NCI-H345 (cell line): ENCODE results near the gene TCAF2.
"Not testable (repeated sequence)": the region's sequence is repeated elsewhere in the genome, so short reads cannot be mapped to it uniquely, and the experiment has no call there.

ENCODE experiments used
- DNase-seq: peaks from one replicate; lab custom pipeline; 2025; lab: John Stamatoyannopoulos, UW

The TCAF2 gene

DNA sequence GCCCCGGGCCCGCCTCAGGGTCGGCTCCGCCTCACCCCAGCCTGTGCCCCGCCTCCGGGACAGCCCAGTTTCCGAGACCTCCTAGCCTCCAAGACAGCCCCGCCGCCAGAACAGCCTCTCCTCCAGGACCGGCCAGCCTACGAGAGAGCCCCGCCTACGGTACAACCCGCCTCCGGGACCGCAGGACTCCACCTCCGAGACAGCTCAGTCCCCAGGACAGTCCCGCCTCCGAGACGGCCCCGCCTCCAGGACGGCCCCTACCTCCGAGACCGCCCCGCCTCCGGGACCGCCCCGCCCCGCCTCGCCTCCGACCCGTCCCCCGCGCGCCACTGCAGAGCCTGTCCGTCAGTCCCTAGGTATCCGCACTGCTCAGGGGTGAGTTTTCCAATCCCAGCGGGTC is at the start of gene TCAF2:
Gene TCAF2, plus strand, starts transcription at position 329 of the 400 bp plus-strand sequence.
- not testable (repeated sequence) for DNase-seq

DNA sequence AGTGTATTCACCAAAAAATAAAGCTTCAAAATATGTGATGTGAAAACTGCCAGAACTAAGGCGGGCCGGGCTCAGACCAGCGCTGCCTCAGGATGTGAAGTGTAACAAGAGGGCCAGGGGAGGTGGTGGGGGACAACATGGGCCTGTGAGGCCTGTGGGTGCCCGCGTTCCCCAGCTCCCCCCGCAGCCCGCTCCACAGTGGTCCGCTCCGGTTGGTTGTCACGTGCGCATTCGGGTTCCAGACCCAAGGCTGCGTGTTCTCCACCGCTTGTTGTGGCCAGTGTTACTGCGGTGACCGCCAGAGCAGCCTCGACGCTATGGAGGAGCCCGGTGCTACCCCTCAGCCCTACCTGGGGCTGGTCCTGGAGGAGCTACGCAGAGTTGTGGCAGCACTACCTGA is 49.3 kb upstream of the TCAF2 start, which contains the start of gene CTAGE15:
Gene CTAGE15, plus strand, starts transcription at position 301 of the 400 bp plus-strand sequence. Its CDS starts 17 bp downstream, at position 318.
- not testable (repeated sequence) for DNase-seq

DNA sequence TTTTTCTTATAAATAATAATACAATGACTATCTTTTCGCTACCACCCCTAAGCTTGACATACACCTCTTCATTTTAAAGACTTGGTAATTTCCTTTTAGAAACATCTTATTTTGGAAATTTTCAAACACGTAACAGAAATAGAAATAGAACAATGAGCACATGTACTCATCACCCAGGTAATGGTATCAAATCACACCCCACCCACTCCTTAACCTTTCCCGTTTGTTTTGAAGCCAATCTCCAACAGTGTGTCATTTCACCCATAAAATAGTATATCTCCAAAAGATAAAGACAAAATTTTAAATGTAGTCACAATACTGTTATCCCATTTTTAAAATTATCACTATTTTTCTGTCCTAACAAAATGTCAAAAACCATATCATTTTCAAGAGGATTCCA is 32.6 kb upstream of the TCAF2 start:
- not testable (repeated sequence) for DNase-seq

DNA sequence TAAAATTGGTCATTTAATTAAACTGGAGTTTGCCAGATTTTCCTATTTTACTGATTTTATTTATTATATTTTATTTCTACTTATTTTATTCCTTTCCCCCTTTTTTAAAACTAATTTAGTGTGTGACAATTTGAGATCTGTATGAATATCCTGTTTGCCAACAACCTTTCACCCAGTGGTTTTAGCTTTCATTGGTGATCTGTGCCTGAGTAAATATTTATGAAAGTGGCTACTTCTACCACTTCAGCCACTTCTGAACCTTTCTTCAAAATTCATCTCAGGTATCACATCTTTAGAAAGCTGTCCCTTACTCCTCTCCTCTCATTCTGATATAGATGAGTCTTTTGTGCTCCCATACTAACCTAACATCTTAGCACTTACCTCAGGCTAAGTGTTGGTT is 30.9 kb upstream of the TCAF2 start:
- not testable (repeated sequence) for DNase-seq

DNA sequence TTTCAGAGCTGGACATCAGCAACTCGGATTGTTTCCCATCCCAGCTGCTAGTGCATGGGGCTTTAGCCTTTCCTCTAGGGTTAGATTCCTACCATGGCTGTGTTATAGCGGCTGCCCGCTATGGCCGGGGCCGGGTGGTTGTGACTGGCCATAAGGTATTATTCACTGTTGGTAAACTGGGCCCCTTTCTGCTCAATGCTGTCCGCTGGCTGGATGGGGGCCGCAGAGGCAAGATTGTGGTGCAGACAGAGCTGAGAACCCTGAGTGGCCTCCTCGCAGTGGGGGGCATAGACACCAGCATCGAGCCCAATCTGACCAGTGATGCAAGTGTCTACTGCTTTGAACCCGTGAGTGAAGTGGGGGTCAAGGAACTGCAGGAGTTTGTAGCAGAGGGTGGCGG is 22.7 kb upstream of the TCAF2 start:
- not testable (repeated sequence) for DNase-seq

DNA sequence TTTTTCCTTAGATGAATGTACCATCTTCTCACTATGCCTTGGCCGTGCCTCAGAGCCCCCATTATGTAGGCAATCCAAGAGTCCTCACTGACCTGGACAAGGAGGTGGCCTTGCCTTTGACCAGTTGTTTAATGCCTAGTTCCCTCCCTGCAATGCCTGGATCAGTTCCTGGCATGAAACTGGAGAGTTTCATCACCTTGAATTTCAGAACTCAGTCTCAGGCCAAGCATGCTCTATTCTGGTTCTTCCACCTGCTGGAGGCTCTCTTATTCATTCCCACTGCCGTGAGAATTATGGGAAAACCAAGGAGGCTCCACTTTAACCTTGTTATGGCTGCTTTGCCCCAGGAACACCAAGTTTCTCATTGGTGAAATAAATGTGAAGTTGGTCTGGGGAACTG is 17.2 kb upstream of the TCAF2 start:
- not testable (repeated sequence) for DNase-seq

DNA sequence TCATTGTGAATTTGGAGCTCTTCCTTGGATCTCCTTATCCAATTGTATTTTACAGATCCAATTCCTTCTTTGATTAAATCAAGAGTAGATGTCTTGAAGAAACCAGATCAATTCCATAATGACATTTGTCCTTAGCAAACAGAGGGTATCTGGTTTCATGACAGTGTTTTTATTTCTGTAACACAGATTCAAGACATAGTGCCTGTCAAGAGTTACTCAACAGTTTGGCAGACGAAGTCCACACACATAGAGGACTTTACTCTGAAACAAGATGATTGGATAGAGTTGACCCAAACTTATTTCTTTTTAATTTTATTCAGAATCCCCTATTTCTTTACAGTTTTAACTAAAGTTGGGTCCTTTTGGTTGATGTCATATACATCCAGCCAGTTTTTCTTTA is 14.7 kb upstream of the TCAF2 start:
- not testable (repeated sequence) for DNase-seq

DNA sequence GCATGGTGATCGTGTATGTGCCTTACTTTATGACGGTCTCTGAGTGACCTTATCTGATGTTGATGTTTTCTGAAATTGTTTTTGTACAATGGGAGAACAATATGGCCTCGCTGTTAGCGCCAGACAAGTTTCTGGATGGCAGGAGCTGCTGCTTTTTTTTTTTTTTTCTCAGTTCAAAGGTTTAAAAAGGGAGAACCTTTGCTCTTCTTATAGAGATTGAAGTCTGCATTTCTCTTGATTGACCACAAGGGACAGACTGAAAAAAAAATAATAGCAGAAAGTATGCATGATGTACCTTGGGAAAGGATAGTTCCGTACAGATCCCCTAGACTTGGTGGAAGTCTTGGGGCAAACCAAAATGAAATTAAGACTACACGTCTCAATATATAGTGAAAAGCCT is 5.2 kb upstream of the TCAF2 start:
- not testable (repeated sequence) for DNase-seq

DNA sequence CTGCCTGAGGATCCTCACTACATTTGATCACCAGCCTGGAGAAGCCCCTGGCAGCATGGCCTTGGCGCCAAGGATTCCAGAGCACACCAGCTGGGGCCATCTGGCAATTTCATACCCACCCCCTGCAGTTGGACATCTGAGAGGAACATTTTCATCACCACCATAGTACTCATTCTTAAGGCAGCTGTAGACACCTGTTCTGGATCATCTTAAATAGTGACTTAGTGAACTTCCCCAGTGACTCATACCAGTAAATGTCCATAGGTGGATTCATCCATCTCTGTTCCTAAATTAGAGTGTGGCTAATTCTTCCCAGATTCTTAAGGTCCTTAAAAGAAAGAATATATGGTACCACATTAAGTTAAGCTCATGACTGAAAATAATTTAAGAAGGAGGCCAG is 3.6 kb upstream of the TCAF2 start:
- not testable (repeated sequence) for DNase-seq

DNA sequence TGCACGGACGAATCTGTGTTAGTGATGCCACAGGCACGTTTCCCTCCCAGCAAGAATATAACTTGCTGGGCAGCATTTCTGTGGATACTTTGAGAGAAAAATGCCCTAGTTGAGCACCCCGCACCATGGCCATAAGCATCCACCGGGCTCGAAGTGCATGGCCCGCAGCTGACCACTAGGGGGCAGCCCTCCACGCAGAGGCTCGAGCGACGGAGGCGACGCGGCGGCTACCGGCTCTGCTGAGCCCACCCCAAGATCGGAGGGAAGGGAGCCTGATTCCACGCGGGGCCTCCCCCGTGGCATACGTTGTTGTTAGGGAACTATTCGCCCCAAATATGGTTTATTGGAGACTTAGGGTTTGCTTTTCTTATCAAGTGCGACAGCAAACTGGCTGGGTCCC is 716 bp upstream of the TCAF2 start:
- not testable (repeated sequence) for DNase-seq

DNA sequence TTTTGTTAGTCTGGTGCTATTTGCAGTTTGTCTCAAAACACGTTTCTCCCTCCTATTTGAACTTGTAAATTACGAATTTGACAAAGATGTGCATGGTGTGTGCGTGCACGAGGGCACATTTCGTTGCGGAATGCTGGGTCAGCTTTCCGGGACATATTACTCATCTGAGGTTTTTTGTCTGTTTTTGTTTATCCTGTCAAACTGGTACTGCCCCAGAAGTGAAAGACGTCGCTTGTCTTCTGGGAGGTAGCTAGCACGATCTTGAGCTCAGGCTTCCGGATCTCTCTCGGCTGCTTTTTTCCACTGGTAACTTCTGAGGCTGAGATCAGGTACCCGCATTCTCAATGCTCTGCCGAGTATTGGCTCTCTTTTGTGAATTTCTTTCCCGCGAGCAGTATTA is 401 bp downstream of the TCAF2 start:
- not testable (repeated sequence) for DNase-seq

DNA sequence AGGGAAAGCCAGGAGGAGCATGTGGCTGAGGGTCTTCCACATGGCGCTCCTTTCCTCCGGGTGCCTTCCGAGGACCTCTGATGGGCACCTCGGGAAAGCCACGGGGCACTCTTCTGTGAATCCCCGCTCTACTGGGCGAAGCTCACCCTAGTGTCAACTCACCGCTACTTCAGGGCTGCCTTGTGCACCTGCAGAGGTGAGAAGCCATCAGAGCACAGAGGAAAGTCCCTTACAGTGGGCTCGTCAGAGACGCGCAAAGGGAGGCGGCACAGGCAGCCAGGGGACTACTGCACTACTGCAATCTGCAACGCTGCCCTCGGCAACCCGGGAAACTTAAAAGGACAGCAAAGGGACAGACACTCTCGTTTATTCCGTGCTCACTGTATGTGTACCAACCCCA is 1.4 kb downstream of the TCAF2 start:
- not testable (repeated sequence) for DNase-seq

DNA sequence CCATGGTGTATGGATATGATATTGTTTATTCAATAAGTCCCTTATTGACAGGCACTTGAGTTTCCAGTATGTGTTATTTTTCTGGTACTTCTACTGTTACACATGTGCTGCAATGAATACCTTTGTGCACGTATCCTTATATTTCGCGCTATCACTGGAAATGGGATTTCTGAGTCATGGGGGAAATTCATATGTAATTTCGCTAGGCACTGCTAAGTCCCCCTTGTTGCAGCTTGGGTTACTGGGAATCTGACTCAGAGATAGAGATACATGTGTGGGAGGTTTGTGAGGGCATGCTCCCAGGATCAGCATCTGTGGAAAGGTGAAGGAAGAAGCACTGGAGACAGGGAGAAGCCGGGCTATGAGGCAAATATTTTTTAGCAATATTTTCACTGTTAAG is 9.9 kb downstream of the TCAF2 start:
- not testable (repeated sequence) for DNase-seq

DNA sequence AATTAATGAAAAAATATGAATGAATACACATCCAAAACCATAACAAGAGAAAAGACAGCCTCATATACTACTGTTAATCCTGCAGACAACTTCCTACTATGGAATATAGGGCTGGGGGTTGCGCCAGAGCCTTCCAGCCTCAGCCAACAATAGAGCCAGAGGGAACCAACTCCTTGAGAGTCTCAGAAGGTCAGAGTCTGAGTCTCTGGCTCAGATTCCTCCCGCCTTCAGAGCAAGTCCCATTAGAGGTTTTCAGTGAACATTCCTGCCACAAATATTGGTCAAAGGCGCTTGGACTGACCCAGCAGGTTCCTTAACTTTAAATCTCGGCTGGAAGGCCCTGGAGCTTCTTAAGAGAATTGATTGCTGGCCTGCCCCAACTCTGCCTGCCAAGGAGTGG is 11.7 kb downstream of the TCAF2 start:
- DNase-seq = not testable (repeated sequence)

DNA sequence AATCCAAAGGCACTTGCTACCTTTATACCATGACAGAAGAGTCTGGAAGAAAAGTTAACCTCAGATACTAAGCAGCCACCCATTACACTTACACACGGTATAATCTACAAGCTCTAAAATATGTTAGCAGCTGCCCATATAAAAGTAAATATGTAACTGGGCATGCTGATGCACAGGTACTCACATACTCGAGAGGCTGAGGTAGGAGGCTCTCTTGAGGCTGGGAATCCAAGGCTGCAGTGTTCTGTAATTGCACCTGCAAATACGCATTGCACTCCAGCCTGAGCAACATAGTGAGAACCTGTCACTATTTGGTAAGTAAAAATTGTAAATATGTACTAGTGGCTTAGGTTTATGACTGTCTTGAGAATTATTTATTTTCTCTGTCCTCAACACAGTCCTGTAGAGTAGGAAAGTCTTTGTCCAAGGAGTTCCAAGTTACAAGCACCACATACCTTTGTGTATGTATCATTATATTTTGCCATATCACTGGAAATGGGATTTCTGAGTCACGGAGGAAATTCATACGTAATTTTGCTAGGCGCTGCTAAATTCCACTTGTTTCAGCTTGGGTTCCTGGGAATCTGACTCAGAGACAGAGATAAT is 12.3 kb downstream of the TCAF2 start:
- DNase-seq = not testable (repeated sequence)

DNA sequence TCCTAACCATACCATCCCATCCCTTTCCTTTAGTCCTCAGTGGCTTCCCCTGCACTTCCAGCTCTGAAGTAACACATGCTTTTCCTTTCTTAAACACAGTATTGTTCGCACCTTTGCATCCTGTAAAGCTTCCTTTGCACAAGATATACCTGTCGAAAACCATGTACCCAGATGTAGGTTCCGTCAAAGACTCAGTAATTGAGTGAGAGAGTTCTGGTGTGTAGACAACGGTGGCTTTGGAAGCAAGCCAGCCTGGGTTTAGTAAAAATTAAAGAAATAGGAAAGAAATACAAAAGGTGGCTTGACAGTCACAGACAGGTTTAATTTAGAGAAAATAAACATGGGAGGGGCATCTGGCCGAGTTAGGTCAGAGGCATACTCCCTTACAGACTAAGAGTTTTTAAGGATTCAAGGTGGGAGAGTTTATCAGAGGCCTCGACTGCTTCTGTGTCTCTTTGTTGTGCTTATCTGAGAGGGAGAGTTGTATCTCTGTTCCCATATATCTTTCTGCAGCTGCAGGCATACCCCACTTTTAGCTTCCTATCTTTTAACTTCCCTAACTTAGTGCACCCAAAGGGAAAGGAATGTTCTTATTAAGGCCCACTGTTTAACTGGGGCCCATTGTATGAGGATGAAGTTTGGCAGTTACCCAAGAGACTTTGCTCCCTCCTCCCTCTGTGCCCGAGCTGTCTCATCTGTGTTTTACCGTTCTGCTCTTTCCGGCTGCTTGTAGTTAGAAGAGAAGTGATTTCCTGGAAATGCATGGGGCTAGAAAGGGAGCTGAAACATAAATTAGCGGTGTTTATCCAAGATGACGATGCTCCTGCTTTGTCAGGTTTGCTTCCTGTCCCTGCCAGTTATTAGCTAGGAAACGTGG is 14.8 kb downstream of the TCAF2 start:
- not testable (repeated sequence) for DNase-seq

DNA sequence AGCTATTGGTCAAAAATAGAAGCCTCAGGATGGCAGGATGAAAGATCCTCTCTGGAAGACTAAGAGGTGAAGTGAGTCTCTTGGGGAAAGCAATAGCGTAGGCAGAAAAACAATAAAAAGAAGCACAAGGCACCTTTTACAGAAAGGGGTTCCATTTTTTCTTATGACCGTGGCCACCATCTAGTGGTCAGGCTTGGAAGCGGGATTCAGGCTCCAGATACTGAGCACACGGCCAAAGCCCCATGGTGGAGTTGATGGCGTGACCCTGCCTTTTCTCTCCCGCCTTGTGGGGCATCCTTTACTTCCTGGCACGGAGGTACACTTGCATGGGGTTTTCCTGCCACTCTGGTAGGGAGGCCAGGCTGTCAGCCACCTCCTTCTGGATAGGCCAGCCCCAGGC is 18.6 kb downstream of the TCAF2 start:
- not testable (repeated sequence) for DNase-seq

DNA sequence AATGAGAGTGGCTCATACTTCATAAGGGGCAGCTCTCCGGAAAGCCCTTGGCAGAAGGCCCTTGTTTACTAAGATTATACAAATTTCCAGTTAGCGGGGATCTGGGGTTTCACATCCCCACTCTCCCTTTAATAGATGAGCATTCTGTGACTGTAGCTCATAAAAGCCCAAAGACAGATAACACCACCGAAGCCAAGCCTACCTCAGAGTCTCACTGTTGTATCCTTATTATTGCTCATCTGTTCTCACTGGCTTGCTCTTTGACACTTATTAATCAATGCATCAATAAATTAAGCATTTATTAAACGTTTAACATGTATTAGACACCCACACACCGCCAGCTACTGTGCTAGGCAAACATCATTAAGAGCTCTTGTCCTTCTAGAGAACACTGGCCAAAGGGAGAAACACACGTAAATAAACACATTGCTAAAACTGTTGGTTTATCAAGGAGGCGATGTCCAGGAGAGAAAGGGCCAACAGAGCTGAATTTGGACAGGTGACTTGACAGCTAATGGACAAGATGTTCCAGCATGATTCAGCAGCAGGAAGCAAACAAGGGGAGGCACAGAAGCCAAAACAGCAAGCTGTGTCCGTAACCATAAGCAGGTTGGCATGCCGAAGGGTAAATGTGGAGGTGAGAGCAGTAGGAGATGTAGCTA is 19.9 kb downstream of the TCAF2 start:
- DNase-seq = not testable (repeated sequence)

DNA sequence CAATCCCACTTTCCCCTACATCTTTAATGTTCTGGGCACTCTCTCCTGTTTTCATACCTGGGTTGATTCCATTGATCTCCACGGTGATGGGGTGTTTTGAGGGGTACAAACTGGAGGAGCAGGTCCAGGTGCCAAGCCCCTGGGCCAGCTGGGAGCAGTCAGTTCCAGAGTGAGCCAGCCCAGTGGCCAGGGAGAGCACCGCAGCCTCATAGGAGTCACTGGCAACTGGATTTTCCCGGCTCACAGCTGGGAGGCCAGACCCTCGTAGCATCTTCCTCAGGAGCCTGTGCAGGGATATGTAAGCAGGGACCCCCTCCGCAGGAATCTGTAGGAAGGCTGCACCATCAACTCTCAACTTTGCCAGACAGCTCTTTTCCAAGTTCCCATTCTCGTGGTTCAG is 25.8 kb downstream of the TCAF2 start:
- DNase-seq = not testable (repeated sequence)

DNA sequence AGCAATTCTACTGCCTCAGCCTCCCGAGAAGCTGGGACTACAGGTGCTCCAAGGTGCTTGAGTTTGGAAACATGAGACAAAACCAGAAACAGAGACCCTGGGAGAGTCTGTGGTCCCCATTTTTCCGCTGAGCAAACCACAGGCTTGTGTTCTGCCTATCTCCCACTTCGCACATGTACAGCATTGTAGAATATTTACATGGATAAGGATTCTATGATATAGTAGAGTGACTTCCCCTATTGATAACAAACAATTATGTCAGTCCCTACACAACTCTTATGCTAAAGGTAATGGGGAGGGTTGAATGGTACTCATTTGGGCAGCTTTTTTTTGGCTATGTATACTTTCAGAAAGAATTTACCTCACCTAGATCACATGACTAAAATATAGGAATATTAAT is 29.1 kb downstream of the TCAF2 start:
- DNase-seq = not testable (repeated sequence)

DNA sequence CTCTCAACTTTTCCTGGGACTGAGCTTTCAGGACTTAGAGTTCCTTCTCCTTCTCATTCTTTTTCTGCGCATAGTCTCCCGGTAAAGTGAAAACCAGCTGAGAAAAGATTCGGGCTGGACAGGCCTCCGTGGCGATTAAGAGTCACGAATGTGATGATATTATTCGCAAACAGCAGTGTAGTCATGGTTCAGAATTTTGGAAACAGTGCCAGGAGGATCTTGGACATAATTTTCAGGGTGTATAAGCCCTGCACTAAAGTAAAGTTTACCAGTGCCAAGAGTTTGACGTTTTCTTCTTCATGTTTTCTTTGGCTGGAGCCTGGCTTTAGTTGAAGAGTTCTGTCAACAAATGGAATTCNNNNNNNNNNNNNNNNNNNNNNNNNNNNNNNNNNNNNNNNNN is 29.7 kb downstream of the TCAF2 start:
- DNase-seq = not testable (repeated sequence)
